ENCODE data around the gene HSP90B1.

HSP90B1 gene

DNA sequence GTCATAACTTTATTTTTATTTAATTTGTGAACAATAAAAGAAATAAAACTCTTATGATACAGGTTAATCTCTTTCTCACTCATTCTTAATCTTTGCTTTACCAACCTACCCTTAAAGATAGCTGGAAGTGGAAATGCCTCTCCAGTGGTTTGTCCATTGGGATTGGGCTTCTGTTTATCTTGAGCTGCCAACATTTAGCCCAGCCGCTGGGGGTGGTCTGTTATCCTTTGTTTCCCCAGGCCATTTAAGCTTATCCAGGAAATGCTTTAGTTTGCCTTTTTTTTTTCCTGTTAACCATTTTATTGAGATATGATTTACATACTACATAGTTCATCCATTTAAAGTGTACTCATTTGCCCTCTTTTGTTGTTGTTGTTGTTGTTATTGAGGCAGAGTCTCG lies 43.7 kb downstream of the HSP90B1 start:
- H3K36me3 ChIP-seq (ENCODE audit: insufficient read depth, low read length), result peaks cover 20% of the 10 kb centered on the region; the same call in 1 of the 2 replicates
- no peak overlapping the region for H3K4me2 ChIP-seq (ENCODE audit: low read depth, low read length, poor library complexity, severe bottlenecking)
- H3K9me2 ChIP-seq (replicated peaks; ENCODE audit: low read depth, low read length), result no peaks in the 10 kb centered on the region
- no peaks in the 10 kb centered on the region for H3K9me3 ChIP-seq (ENCODE audit: insufficient read depth, low read depth, low read length)
- no peak for TF ChIP-seq CTCF (conservative IDR thresholded peaks at IDR 0.05; ENCODE audit: low read length)
- TF ChIP-seq EZH2phosphoT487 (IDR thresholded peaks at IDR 0.05; ENCODE audit: borderline replicate concordance), result no peak
- peaks cover 47% of the 10 kb centered on the region for H4K20me1 ChIP-seq (ENCODE audit: insufficient read depth, low read length, poor library complexity, severe bottlenecking)
- no peak overlapping the region for H3K9ac ChIP-seq (ENCODE audit: low read depth, low read length, poor library complexity, severe bottlenecking)
- H2AFZ ChIP-seq (ENCODE audit: low read length), result no peak overlapping the region
- peaks cover 14% of the 10 kb centered on the region for H3K4me1 ChIP-seq (ENCODE audit: insufficient read depth, low read length, poor library complexity, severe bottlenecking)
- no peaks in the 10 kb centered on the region for H3K27me3 ChIP-seq (ENCODE audit: insufficient read depth, low read length, poor library complexity, severe bottlenecking)
- no peaks in the 10 kb centered on the region for H3F3A ChIP-seq (ENCODE audit: low read depth)
- peaks cover 63% of the 10 kb centered on the region for H3K79me2 ChIP-seq (ENCODE audit: insufficient read depth, low read length)
- H3K4me3 ChIP-seq (ENCODE audit: low read length, poor library complexity, severe bottlenecking), result no peak overlapping the region

GRCh38 chr12:103975368-103975767 lies 45.2 kb downstream of the HSP90B1 start:
- Histone ChIP-seq H3K9ac (ENCODE audit: low read depth, low read length, poor library complexity, severe bottlenecking) (no peak overlapping the region), H3K79me2 (ENCODE audit: insufficient read depth, low read length) (peaks cover 48% of the 10 kb centered on the region), H2AFZ (ENCODE audit: low read length) (no peak overlapping the region), H3K9me2 (replicated peaks; ENCODE audit: low read depth, low read length) (no peaks in the 10 kb centered on the region), H3K36me3 (ENCODE audit: insufficient read depth, low read length) (peaks cover 30% of the 10 kb centered on the region; the same call in 1 of the 2 replicates), H3K4me3 (ENCODE audit: low read length, poor library complexity, severe bottlenecking) (no peak overlapping the region), H3K4me2 (ENCODE audit: low read depth, low read length, poor library complexity, severe bottlenecking) (no peak overlapping the region), H3F3A (ENCODE audit: low read depth) (no peaks in the 10 kb centered on the region), H3K4me1 (ENCODE audit: insufficient read depth, low read length, poor library complexity, severe bottlenecking) (peaks cover 4% of the 10 kb centered on the region), H3K9me3 (ENCODE audit: insufficient read depth, low read depth, low read length) (no peaks in the 10 kb centered on the region), H4K20me1 (ENCODE audit: insufficient read depth, low read length, poor library complexity, severe bottlenecking) (peaks cover 33% of the 10 kb centered on the region), H3K27me3 (ENCODE audit: insufficient read depth, low read length, poor library complexity, severe bottlenecking) (no peaks in the 10 kb centered on the region)
- TF ChIP-seq EZH2phosphoT487 (IDR thresholded peaks at IDR 0.05; ENCODE audit: borderline replicate concordance) (no peak), CTCF (conservative IDR thresholded peaks at IDR 0.05; ENCODE audit: low read length) (no peak)

DNA sequence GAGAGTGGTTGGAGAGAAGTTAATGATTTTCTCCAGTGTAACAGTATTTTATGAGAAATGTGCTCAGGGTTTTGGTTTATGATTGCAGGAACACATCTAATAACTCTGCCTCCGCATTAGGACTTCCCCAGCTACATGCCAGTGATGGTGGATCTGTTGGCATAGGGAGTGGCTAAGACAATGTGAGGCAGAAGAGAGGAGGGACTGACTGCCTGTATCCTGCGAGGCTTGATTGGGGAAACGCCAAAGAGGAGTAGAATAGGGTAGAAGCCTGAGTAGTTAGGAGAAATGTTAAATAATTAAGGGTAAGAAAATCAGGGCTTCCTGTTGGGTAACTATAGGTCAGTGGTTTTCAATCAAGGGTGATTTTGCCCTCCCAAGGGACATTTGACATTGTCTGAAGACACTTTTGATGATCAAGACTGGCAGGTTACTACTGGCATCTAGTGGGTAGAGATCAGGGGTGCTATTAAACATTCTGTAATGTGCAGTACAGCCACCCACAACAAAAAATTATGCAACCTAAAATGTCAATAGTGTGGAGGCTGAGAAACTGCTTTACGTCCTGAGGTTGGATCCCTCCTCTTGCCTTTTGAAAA lies 48.3 kb downstream of the HSP90B1 start:
- Histone ChIP-seq H3K4me3 (ENCODE audit: low read length, poor library complexity, severe bottlenecking) (no peak overlapping the region), H3K9ac (ENCODE audit: low read depth, low read length, poor library complexity, severe bottlenecking) (no peak overlapping the region), H3F3A (ENCODE audit: low read depth) (no peaks in the 10 kb centered on the region), H3K4me1 (ENCODE audit: insufficient read depth, low read length, poor library complexity, severe bottlenecking) (no peaks in the 10 kb centered on the region), H3K79me2 (ENCODE audit: insufficient read depth, low read length) (peaks cover 18% of the 10 kb centered on the region), H3K9me2 (replicated peaks; ENCODE audit: low read depth, low read length) (no peaks in the 10 kb centered on the region), H2AFZ (ENCODE audit: low read length) (no peak overlapping the region), H3K36me3 (ENCODE audit: insufficient read depth, low read length) (peaks cover 59% of the 10 kb centered on the region), H3K27me3 (ENCODE audit: insufficient read depth, low read length, poor library complexity, severe bottlenecking) (no peaks in the 10 kb centered on the region), H3K4me2 (ENCODE audit: low read depth, low read length, poor library complexity, severe bottlenecking) (no peak overlapping the region), H4K20me1 (ENCODE audit: insufficient read depth, low read length, poor library complexity, severe bottlenecking) (peaks cover 7% of the 10 kb centered on the region), H3K9me3 (ENCODE audit: insufficient read depth, low read depth, low read length) (no peaks in the 10 kb centered on the region)
- TF ChIP-seq EZH2phosphoT487 (IDR thresholded peaks at IDR 0.05; ENCODE audit: borderline replicate concordance) (no peak), CTCF (conservative IDR thresholded peaks at IDR 0.05; ENCODE audit: low read length) (no peak)
